ENCODE data around the gene FUOM. TPM values are rescaled to one million over a fixed set of nuclear protein-coding genes. Genes with fewer than 3 reads are reported as not detected.

FUOM gene
- total and polyA plus RNA-seq, 2 donors (not counting 3 experiments of a cell fraction or from before 2014, with no cell fraction given): 17.4 to 33.9 TPM

- ChIA-PET CTCF (no interaction called here), POLR2A (no interaction called here)
- H3K36me3 ChIP-seq (ENCODE audit: control insufficient read depth in 2 of 2, extremely low read depth in 1 of 2, insufficient read depth in 2 of 2, low read length in 2 of 2): no peaks in the 10 kb centered on the region
- no peak overlapping the region for H3K9ac ChIP-seq (replicated peaks; ENCODE audit: extremely low read depth, insufficient read depth, low read length)
- no peaks in the 10 kb centered on the region for H4K20me1 ChIP-seq (replicated peaks; ENCODE audit: control insufficient read depth, extremely low read depth, insufficient read depth, low read length)
- no peak for TF ChIP-seq MAX (IDR thresholded peaks at IDR 0.05; ENCODE audit: insufficient read depth, insufficient read length)
- TF ChIP-seq, protein P1, sequence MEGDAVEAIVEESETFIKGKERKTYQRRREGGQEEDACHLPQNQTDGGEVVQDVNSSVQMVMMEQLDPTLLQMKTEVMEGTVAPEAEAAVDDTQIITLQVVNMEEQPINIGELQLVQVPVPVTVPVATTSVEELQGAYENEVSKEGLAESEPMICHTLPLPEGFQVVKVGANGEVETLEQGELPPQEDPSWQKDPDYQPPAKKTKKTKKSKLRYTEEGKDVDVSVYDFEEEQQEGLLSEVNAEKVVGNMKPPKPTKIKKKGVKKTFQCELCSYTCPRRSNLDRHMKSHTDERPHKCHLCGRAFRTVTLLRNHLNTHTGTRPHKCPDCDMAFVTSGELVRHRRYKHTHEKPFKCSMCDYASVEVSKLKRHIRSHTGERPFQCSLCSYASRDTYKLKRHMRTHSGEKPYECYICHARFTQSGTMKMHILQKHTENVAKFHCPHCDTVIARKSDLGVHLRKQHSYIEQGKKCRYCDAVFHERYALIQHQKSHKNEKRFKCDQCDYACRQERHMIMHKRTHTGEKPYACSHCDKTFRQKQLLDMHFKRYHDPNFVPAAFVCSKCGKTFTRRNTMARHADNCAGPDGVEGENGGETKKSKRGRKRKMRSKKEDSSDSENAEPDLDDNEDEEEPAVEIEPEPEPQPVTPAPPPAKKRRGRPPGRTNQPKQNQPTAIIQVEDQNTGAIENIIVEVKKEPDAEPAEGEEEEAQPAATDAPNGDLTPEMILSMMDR (IDR thresholded peaks at IDR 0.05; ENCODE audit: extremely low read depth in 1 of 2, insufficient read depth in 1 of 2, low read depth in 1 of 2, low read length in 2 of 2): no peak
- H3K27me3 ChIP-seq (ENCODE audit: control insufficient read depth in 2 of 2, insufficient read depth in 2 of 2, low read length in 2 of 2): peaks cover 26 to 48% of the 10 kb centered on the region in 2 experiments
- H3K9me1 ChIP-seq (replicated peaks; ENCODE audit: control insufficient read depth, extremely low read depth, insufficient read depth, low read length): no peaks in the 10 kb centered on the region
- H3K79me2 ChIP-seq (ENCODE audit: control insufficient read depth, insufficient read depth, low read length): no peaks in the 10 kb centered on the region
- no TSS peak for BruUV-seq (replicated peaks)
- intact Hi-C loops (cut with micrococcal nuclease): no loop called here
- no peaks in the 10 kb centered on the region for H3K9me3 ChIP-seq (replicated peaks; ENCODE audit: control insufficient read depth, insufficient read depth, low read length)
- dilution Hi-C loops (cut with MboI; ENCODE audit: extremely low pct_ligation_motif_present, low sequenced_read_pairs): no loop called here
- DNase-seq (ENCODE audit: low read depth, low spot score) (no peak), FAIRE-seq (no peak)
- H3K27ac ChIP-seq (ENCODE audit: insufficient read depth, low read depth, low read length): no peak overlapping the region
- peaks cover 2% of the 10 kb centered on the region for H3K4me1 ChIP-seq (ENCODE audit: control insufficient read depth, extremely low read depth, insufficient read depth, low read length)
- no peak overlapping the region for H2AFZ ChIP-seq (ENCODE audit: low read depth, low read length)
- no peak overlapping the region for H3K4me3 ChIP-seq (replicated peaks in 1 of 3; ENCODE audit: insufficient read depth in 1 of 3, low read depth in 1 of 3, low read length in 3 of 3)
- no peak overlapping the region for H3K4me2 ChIP-seq (ENCODE audit: insufficient read depth, low read length)
Observed at GRCh38 chr10:133332936-133333699, 24.7 kb downstream of the FUOM start.

Data from endothelial cell of umbilical vein (primary cell).